DND-41 (cell line): ENCODE results near the gene LRRC59.

Source experiments
- CTCF ChIP-seq: IDR thresholded peaks from 2 replicates; pipeline ENCODE4 v1.5.1; 2012; ENCODE audit warnings: borderline replicate concordance, low read length, moderate library complexity, mild to moderate bottlenecking; ENCODE audit not compliant: poor library complexity, severe bottlenecking; ENCODE audit errors: extremely low read depth
- EZH2 ChIP-seq: IDR thresholded peaks from 3 replicates; pipeline ENCODE4 v1.6.1; 2012; ENCODE audit warnings: borderline replicate concordance, low read depth, mild to moderate bottlenecking, moderate library complexity, low read length, inconsistent platforms; ENCODE audit not compliant: severe bottlenecking

- TF ChIP-seq CTCF (no peak), EZH2 (no peak)
These were observed 43.8 kb upstream of the LRRC59 start for GRCh38 chr17:50440838-50441829.
